HepG2 (cell line): ENCODE measurements around the gene MRPL27. TPM values are rescaled to one million over a fixed set of nuclear protein-coding genes. Genes with fewer than 3 reads are reported as not detected.

Experiments used
- AGO1 ChIP-seq: fragments of 200-400 bp; formaldehyde crosslinking; IDR thresholded peaks from 2 replicates; pipeline ENCODE4 v1.6.1; 2017; ENCODE audit warnings: mild to moderate bottlenecking, low read depth, low read length, moderate library complexity; ENCODE audit not compliant: poor library complexity, severe bottlenecking
- FOXK1 ChIP-seq: sonication (generic); formaldehyde crosslinking; IDR thresholded peaks from 2 replicates; pipeline ENCODE4 v1.4.0; 2020; ENCODE audit warnings: low read depth, missing genetic modification reagents, borderline replicate concordance
- ISL2 ChIP-seq: sonication (generic); formaldehyde crosslinking; IDR thresholded peaks from 2 replicates; pipeline ENCODE4 v1.5.0; 2020; ENCODE audit warnings: missing genetic modification reagents
- JARID2 ChIP-seq: sonication (generic); formaldehyde crosslinking; IDR thresholded peaks from 2 replicates; pipeline ENCODE4 v1.8.1; 2023; ENCODE audit warnings: missing genetic modification reagents, inconsistent platforms; ENCODE audit not compliant: insufficient replicate concordance
- KAT7 ChIP-seq: IDR thresholded peaks from 2 replicates; pipeline ENCODE4 v1.6.1; 2018; ENCODE audit warnings: borderline replicate concordance, missing compliant biosample characterization
- MED13 ChIP-seq: sonication (generic); formaldehyde crosslinking; IDR thresholded peaks from 2 replicates; pipeline ENCODE4 v1.5.0; 2020; ENCODE audit warnings: missing genetic modification reagents
- SAP130 ChIP-seq: IDR thresholded peaks from 2 replicates; pipeline ENCODE4 v1.6.1; 2016; ENCODE audit warnings: low read depth
- SETDB1 ChIP-seq: sonication (generic); formaldehyde crosslinking; IDR thresholded peaks from 2 replicates; pipeline ENCODE4 v1.5.1; 2020; ENCODE audit warnings: missing genetic modification reagents, mild to moderate bottlenecking, borderline replicate concordance
- YY1 ChIP-seq: IDR thresholded peaks from 2 replicates; pipeline ENCODE4 v1.6.1; 2011; ENCODE audit warnings: low read length, low read depth, moderate library complexity, mild to moderate bottlenecking; ENCODE audit not compliant: insufficient read depth, insufficient replicate concordance
- ZBTB21 ChIP-seq: sonication (generic); formaldehyde crosslinking; IDR thresholded peaks from 2 replicates; pipeline ENCODE4 v1.4.0; 2020; ENCODE audit warnings: missing genetic modification reagents
- ZFP41 ChIP-seq: sonication (generic); formaldehyde crosslinking; IDR thresholded peaks from 2 replicates; pipeline ENCODE4 v1.4.0; 2020; ENCODE audit warnings: mild to moderate bottlenecking, missing genetic modification reagents, borderline replicate concordance
- ZMAT3 ChIP-seq: sonication (generic); formaldehyde crosslinking; conservative IDR thresholded peaks from 2 replicates; pipeline ENCODE4 v1.7.0; 2021; ENCODE audit warnings: missing genetic modification reagents
- ZNF367 ChIP-seq: sonication (generic); formaldehyde crosslinking; IDR thresholded peaks from 2 replicates; pipeline ENCODE4 v1.4.0; 2020; ENCODE audit warnings: missing genetic modification reagents, borderline replicate concordance
- ZNF414 ChIP-seq: sonication (generic); formaldehyde crosslinking; IDR thresholded peaks from 2 replicates; pipeline ENCODE4 v1.5.0; 2020; ENCODE audit warnings: missing genetic modification reagents
- ZNF496 ChIP-seq: sonication (generic); formaldehyde crosslinking; IDR thresholded peaks from 2 replicates; pipeline ENCODE4 v1.8.1; 2023; ENCODE audit warnings: mild to moderate bottlenecking, moderate library complexity, missing genetic modification reagents; ENCODE audit not compliant: insufficient replicate concordance
- ZNF543 ChIP-seq: sonication (generic); formaldehyde crosslinking; IDR thresholded peaks from 2 replicates; pipeline ENCODE4 v1.4.0; 2020; ENCODE audit warnings: mild to moderate bottlenecking, missing genetic modification reagents
- ZNF549 ChIP-seq: sonication (generic); formaldehyde crosslinking; IDR thresholded peaks from 2 replicates; pipeline ENCODE4 v1.5.0; 2020; ENCODE audit warnings: missing genetic modification reagents
- ZNF740 ChIP-seq: sonication (generic); formaldehyde crosslinking; IDR thresholded peaks from 2 replicates; pipeline ENCODE4 v1.4.0; 2020; ENCODE audit warnings: missing genetic modification reagents
- polyA plus RNA-seq, 8 experiments: library from polyadenylated mRNA; depleted of rRNA in 3 of 8; stranded (reverse) in 7 of 8; unstranded in 1 of 8; fragments of >200 nt; fragmentation: Illumina TruSeq in 4 of 8; extraction: Trizol in 4 of 8; gene quantifications; 2 replicates each; pipeline versions ENCODE4 v1.2.1 to v1.2.3, GENCODE V29; 2011 to 2016; ENCODE audit warnings: low read depth in 4 of 8, missing spikeins in 1 of 8, mixed read lengths in 1 of 8; ENCODE audit not compliant: insufficient read depth in 1 of 8
- total RNA-seq, 5 experiments: library from RNA; depleted of rRNA; stranded (reverse); fragments of >200 nt; fragmentation: Illumina TruSeq; extraction: Trizol; gene quantifications; 2 replicates each; pipeline ENCODE4 v1.2.3, GENCODE V29; 2016; ENCODE audit warnings: low read depth in 1 of 5
- TF ChIP-seq, protein P1 (sequence below), 2 experiments: sonication (generic) in 1 of 2; formaldehyde crosslinking in 1 of 2; IDR thresholded peaks; 2 replicates each; pipeline versions ENCODE4 v1.4.0 to v1.6.1; 2018 to 2020; ENCODE audit warnings: missing genetic modification reagents in 2 of 2, borderline replicate concordance in 1 of 2, low read depth in 1 of 2, mild to moderate bottlenecking in 1 of 2, missing biosample characterization in 1 of 2
- TF ChIP-seq, protein P2 (sequence below): sonication (generic); formaldehyde crosslinking; IDR thresholded peaks from 2 replicates; pipeline ENCODE4 v1.4.0; 2020; ENCODE audit warnings: missing genetic modification reagents
- TF ChIP-seq, protein P3 (sequence below): sonication (generic); formaldehyde crosslinking; conservative IDR thresholded peaks from 2 replicates; pipeline ENCODE4 v1.8.0; 2022; ENCODE audit warnings: low read depth, missing genetic modification reagents

MRPL27 gene
- total and polyA plus RNA-seq, 2 of the 13 experiments (the other 11 are each of a cell fraction or from before 2014, with no cell fraction given): 137 to 217 TPM

DNA sequence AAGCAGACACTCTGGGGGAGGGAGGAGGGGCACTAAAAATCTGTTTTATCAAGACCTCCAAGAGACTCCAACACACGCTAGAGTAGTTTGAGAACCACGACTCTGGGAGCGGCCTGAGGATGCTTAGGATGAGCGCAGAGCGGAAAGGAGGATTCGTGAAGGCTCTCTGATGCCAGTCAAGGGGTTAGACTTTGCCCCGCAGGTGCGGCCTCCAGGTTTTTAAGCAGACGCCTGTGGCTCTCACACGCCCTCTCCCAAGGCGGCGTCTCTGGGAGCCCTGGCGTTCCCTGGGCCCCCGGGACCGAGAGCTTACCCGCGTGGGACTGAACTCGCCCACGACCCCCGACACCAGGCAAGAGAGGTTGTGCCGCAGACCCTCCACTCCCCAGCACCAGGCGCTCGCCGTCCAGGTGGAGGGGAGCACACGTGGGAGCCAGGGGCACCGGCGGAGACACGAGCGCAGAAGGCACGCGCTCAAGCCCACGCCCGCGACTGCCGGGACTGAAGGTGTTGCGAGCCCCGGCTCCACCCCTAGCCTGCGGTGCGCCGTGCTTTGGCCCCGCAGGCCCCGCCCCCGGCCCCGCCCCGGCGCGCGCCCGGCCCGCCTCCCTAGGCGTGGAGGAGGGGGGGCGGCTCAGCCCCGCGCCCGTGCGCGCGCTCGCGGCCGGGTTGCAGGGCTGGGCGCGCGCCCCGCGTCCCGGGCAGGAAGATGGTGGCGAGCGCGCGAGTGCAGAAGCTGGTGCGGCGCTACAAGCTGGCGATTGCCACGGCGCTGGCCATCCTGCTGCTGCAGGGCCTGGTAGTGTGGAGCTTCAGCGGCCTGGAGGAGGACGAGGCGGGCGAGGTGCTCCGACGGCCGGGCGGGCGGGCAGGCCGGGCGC, 27.3 kb downstream of the MRPL27 start, which contains the start of gene XYLT2 (continued):
- TF ChIP-seq AGO1: no peak
- TF ChIP-seq SAP130 (CRISPR knock-in tag): peak; percentile 71
- no peak for TF ChIP-seq KAT7 (CRISPR knock-in tag)
- TF ChIP-seq, protein P1, sequence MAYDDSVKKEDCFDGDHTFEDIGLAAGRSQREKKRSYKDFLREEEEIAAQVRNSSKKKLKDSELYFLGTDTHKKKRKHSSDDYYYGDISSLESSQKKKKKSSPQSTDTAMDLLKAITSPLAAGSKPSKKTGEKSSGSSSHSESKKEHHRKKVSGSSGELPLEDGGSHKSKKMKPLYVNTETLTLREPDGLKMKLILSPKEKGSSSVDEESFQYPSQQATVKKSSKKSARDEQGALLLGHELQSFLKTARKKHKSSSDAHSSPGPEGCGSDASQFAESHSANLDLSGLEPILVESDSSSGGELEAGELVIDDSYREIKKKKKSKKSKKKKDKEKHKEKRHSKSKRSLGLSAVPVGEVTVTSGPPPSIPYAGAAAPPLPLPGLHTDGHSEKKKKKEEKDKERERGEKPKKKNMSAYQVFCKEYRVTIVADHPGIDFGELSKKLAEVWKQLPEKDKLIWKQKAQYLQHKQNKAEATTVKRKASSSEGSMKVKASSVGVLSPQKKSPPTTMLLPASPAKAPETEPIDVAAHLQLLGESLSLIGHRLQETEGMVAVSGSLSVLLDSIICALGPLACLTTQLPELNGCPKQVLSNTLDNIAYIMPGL (CRISPR knock-in tag; IDR thresholded peaks at IDR 0.05; ENCODE audit: borderline replicate concordance in 1 of 2, low read depth in 1 of 2): peak in 1 of 2 experiments; percentile 41; a peak in 2 of 4 replicates
- TF ChIP-seq, protein P2, sequence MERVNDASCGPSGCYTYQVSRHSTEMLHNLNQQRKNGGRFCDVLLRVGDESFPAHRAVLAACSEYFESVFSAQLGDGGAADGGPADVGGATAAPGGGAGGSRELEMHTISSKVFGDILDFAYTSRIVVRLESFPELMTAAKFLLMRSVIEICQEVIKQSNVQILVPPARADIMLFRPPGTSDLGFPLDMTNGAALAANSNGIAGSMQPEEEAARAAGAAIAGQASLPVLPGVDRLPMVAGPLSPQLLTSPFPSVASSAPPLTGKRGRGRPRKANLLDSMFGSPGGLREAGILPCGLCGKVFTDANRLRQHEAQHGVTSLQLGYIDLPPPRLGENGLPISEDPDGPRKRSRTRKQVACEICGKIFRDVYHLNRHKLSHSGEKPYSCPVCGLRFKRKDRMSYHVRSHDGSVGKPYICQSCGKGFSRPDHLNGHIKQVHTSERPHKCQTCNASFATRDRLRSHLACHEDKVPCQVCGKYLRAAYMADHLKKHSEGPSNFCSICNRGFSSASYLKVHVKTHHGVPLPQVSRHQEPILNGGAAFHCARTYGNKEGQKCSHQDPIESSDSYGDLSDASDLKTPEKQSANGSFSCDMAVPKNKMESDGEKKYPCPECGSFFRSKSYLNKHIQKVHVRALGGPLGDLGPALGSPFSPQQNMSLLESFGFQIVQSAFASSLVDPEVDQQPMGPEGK (CRISPR knock-in tag): peak; percentile 21; the same call in 1 of the 2 replicates
- no peak for TF ChIP-seq ZNF549 (CRISPR knock-in tag)
- peak; percentile 66; the same call in 1 of the 2 replicates for TF ChIP-seq MED13 (CRISPR knock-in tag)
- TF ChIP-seq YY1: peak; percentile 87
- TF ChIP-seq ZBTB21 (CRISPR knock-in tag): no peak
- no peak for TF ChIP-seq ZNF496 (CRISPR knock-in tag)
- TF ChIP-seq ZMAT3: peak; percentile 89
- TF ChIP-seq ZNF367: no peak
- peak; percentile 88 for TF ChIP-seq ZNF414 (CRISPR knock-in tag)
- peak; percentile 90; the same call in 1 of the 2 replicates for TF ChIP-seq ZNF740 (CRISPR knock-in tag)
- TF ChIP-seq ISL2 (CRISPR knock-in tag): peak; percentile 76
- no peak for TF ChIP-seq ZFP41 (CRISPR knock-in tag)
- TF ChIP-seq JARID2 (CRISPR knock-in tag): no peak
- TF ChIP-seq, protein P3, sequence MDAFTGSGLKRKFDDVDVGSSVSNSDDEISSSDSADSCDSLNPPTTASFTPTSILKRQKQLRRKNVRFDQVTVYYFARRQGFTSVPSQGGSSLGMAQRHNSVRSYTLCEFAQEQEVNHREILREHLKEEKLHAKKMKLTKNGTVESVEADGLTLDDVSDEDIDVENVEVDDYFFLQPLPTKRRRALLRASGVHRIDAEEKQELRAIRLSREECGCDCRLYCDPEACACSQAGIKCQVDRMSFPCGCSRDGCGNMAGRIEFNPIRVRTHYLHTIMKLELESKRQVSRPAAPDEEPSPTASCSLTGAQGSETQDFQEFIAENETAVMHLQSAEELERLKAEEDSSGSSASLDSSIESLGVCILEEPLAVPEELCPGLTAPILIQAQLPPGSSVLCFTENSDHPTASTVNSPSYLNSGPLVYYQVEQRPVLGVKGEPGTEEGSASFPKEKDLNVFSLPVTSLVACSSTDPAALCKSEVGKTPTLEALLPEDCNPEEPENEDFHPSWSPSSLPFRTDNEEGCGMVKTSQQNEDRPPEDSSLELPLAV (CRISPR knock-in tag): no peak
- TF ChIP-seq SETDB1 (CRISPR knock-in tag): no peak
- TF ChIP-seq FOXK1: no peak
- TF ChIP-seq ZNF543: no peak
